Measurements from ENCODE around the gene HOXC9.

GRCh38 chr12:54016478-54016964 lies 16.6 kb downstream of the HOXC9 start:
- TF ChIP-seq CTCF (IDR thresholded peaks at IDR 0.05; ENCODE audit: low read depth, low read length) (no peak), MYC (IDR thresholded peaks at IDR 0.05; ENCODE audit: low read depth, low read length) (no peak), POLR2A (IDR thresholded peaks at IDR 0.05; ENCODE audit: extremely low read depth, insufficient read length) (no peak), MAX (IDR thresholded peaks at IDR 0.05; ENCODE audit: low read depth, low read length) (no peak)
